ENCODE results near the gene SHISA3.

DNA sequence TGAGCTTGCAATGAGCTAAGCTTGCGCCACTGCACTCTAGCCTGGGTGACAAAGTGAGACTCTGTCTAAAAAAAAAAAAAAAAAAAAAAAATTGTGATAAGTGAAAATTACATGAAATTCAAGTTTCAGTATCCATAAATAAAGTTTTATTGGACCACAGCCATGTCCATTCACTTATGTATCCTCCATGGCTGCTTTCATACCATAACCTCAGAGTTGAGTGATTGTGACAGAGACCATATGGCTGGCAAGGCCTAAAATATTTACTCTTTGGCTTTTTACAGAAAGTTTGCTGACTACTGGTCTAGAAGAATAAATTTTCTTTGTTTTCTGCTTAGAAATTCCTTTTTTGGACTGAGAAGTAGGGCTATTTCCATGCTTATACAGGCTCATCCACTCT lies 11.8 kb upstream of the SHISA3 start:
- TF ChIP-seq, protein P1, sequence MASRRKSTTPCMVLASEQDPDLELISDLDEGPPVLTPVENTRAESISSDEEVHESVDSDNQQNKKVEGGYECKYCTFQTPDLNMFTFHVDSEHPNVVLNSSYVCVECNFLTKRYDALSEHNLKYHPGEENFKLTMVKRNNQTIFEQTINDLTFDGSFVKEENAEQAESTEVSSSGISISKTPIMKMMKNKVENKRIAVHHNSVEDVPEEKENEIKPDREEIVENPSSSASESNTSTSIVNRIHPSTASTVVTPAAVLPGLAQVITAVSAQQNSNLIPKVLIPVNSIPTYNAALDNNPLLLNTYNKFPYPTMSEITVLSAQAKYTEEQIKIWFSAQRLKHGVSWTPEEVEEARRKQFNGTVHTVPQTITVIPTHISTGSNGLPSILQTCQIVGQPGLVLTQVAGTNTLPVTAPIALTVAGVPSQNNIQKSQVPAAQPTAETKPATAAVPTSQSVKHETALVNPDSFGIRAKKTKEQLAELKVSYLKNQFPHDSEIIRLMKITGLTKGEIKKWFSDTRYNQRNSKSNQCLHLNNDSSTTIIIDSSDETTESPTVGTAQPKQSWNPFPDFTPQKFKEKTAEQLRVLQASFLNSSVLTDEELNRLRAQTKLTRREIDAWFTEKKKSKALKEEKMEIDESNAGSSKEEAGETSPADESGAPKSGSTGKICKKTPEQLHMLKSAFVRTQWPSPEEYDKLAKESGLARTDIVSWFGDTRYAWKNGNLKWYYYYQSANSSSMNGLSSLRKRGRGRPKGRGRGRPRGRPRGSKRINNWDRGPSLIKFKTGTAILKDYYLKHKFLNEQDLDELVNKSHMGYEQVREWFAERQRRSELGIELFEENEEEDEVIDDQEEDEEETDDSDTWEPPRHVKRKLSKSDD (CRISPR knock-in tag; IDR thresholded peaks at IDR 0.05; ENCODE audit: low read depth), result no peak
- no peak for TF ChIP-seq SNRNP70 (IDR thresholded peaks at IDR 0.05; ENCODE audit: low read depth, low read length)
- TF ChIP-seq ZNF274 (CRISPR knock-in tag; IDR thresholded peaks at IDR 0.05), result no peak
- no peak for TF ChIP-seq ZBTB1 (CRISPR knock-in tag; IDR thresholded peaks at IDR 0.05; ENCODE audit: borderline replicate concordance)
- TF ChIP-seq ARHGAP35 (CRISPR knock-in tag; IDR thresholded peaks at IDR 0.05; ENCODE audit: borderline replicate concordance), result no peak
- no peak for TF ChIP-seq ZNF777 (CRISPR knock-in tag; IDR thresholded peaks at IDR 0.05)
- TF ChIP-seq ZFX (CRISPR knock-in tag; IDR thresholded peaks at IDR 0.05; ENCODE audit: low read depth), result no peak
- TF ChIP-seq, protein P2, sequence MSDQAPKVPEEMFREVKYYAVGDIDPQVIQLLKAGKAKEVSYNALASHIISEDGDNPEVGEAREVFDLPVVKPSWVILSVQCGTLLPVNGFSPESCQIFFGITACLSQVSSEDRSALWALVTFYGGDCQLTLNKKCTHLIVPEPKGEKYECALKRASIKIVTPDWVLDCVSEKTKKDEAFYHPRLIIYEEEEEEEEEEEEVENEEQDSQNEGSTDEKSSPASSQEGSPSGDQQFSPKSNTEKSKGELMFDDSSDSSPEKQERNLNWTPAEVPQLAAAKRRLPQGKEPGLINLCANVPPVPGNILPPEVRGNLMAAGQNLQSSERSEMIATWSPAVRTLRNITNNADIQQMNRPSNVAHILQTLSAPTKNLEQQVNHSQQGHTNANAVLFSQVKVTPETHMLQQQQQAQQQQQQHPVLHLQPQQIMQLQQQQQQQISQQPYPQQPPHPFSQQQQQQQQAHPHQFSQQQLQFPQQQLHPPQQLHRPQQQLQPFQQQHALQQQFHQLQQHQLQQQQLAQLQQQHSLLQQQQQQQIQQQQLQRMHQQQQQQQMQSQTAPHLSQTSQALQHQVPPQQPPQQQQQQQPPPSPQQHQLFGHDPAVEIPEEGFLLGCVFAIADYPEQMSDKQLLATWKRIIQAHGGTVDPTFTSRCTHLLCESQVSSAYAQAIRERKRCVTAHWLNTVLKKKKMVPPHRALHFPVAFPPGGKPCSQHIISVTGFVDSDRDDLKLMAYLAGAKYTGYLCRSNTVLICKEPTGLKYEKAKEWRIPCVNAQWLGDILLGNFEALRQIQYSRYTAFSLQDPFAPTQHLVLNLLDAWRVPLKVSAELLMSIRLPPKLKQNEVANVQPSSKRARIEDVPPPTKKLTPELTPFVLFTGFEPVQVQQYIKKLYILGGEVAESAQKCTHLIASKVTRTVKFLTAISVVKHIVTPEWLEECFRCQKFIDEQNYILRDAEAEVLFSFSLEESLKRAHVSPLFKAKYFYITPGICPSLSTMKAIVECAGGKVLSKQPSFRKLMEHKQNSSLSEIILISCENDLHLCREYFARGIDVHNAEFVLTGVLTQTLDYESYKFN (CRISPR knock-in tag; conservative IDR thresholded peaks at IDR 0.05), result no peak
- TF ChIP-seq MYC (CRISPR knock-in tag; IDR thresholded peaks at IDR 0.05; ENCODE audit: borderline replicate concordance), result no peak
- no peak for TF ChIP-seq EED (CRISPR knock-in tag; IDR thresholded peaks at IDR 0.05)
- TF ChIP-seq, protein P3, sequence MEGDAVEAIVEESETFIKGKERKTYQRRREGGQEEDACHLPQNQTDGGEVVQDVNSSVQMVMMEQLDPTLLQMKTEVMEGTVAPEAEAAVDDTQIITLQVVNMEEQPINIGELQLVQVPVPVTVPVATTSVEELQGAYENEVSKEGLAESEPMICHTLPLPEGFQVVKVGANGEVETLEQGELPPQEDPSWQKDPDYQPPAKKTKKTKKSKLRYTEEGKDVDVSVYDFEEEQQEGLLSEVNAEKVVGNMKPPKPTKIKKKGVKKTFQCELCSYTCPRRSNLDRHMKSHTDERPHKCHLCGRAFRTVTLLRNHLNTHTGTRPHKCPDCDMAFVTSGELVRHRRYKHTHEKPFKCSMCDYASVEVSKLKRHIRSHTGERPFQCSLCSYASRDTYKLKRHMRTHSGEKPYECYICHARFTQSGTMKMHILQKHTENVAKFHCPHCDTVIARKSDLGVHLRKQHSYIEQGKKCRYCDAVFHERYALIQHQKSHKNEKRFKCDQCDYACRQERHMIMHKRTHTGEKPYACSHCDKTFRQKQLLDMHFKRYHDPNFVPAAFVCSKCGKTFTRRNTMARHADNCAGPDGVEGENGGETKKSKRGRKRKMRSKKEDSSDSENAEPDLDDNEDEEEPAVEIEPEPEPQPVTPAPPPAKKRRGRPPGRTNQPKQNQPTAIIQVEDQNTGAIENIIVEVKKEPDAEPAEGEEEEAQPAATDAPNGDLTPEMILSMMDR (CRISPR knock-in tag; IDR thresholded peaks at IDR 0.05), result no peak
- TF ChIP-seq KAT7 (CRISPR knock-in tag; IDR thresholded peaks at IDR 0.05; ENCODE audit: borderline replicate concordance), result no peak
- TF ChIP-seq, protein P4, sequence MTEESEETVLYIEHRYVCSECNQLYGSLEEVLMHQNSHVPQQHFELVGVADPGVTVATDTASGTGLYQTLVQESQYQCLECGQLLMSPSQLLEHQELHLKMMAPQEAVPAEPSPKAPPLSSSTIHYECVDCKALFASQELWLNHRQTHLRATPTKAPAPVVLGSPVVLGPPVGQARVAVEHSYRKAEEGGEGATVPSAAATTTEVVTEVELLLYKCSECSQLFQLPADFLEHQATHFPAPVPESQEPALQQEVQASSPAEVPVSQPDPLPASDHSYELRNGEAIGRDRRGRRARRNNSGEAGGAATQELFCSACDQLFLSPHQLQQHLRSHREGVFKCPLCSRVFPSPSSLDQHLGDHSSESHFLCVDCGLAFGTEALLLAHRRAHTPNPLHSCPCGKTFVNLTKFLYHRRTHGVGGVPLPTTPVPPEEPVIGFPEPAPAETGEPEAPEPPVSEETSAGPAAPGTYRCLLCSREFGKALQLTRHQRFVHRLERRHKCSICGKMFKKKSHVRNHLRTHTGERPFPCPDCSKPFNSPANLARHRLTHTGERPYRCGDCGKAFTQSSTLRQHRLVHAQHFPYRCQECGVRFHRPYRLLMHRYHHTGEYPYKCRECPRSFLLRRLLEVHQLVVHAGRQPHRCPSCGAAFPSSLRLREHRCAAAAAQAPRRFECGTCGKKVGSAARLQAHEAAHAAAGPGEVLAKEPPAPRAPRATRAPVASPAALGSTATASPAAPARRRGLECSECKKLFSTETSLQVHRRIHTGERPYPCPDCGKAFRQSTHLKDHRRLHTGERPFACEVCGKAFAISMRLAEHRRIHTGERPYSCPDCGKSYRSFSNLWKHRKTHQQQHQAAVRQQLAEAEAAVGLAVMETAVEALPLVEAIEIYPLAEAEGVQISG (CRISPR knock-in tag; IDR thresholded peaks at IDR 0.05), result no peak
- TF ChIP-seq, protein P5, sequence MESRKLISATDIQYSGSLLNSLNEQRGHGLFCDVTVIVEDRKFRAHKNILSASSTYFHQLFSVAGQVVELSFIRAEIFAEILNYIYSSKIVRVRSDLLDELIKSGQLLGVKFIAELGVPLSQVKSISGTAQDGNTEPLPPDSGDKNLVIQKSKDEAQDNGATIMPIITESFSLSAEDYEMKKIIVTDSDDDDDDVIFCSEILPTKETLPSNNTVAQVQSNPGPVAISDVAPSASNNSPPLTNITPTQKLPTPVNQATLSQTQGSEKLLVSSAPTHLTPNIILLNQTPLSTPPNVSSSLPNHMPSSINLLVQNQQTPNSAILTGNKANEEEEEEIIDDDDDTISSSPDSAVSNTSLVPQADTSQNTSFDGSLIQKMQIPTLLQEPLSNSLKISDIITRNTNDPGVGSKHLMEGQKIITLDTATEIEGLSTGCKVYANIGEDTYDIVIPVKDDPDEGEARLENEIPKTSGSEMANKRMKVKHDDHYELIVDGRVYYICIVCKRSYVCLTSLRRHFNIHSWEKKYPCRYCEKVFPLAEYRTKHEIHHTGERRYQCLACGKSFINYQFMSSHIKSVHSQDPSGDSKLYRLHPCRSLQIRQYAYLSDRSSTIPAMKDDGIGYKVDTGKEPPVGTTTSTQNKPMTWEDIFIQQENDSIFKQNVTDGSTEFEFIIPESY (CRISPR knock-in tag; IDR thresholded peaks at IDR 0.05), result no peak

Measured in HepG2 (cell line).